ENCODE measurements around the gene CP. TPM values are rescaled to one million over a fixed set of nuclear protein-coding genes. Genes with fewer than 3 reads are reported as not detected.
"Not testable (repeated sequence)": the region's sequence is repeated elsewhere in the genome, so short reads cannot be mapped to it uniquely, and the experiment has no call there.

Gene CP
- total RNA-seq, 4 donors from 2014 or later, result 7.2 to 35.8 (median 13.0) TPM

- H3K4me3 ChIP-seq (ENCODE audit: low read depth, poor library complexity, severe bottlenecking), result no peak overlapping the region
- intact Hi-C loops (cut with DNase I; ENCODE audit: low total_unique reads), result no loop called here
- DNase-seq (ENCODE audit: low spot score in 2 of 2), result no peak
- 80 to 81% methylated on average over 6 of the region's 6 CpGs for WGBS, 2 donors
- TF ChIP-seq POLR2A (IDR thresholded peaks at IDR 0.05) (no peak), CTCF (IDR thresholded peaks at IDR 0.05) (no peak)
Observed at GRCh38 chr3:149247008-149247710, 25.5 kb upstream of the CP start.

- no peak for DNase-seq (ENCODE audit: low spot score in 2 of 2)
- TF ChIP-seq POLR2A (IDR thresholded peaks at IDR 0.05) (no peak), CTCF (IDR thresholded peaks at IDR 0.05) (no peak)
- H3K4me3 ChIP-seq (ENCODE audit: low read depth, poor library complexity, severe bottlenecking), result no peak overlapping the region
- intact Hi-C loops (cut with DNase I; ENCODE audit: low total_unique reads), result no loop called here
- 48 to 50% methylated on average over 3 of the region's 3 CpGs for WGBS, 2 donors
Observed at GRCh38 chr3:149245738-149246451, 24.3 kb upstream of the CP start.

GRCh38 chr3:149243540-149243939, 21.9 kb upstream of the CP start:
- no peak overlapping the region for H3K4me3 ChIP-seq (ENCODE audit: low read depth, poor library complexity, severe bottlenecking)
- no peak for DNase-seq (ENCODE audit: low spot score in 2 of 2)
- intact Hi-C loops (cut with DNase I; ENCODE audit: low total_unique reads), result no loop called here
- no peak for TF ChIP-seq CTCF (IDR thresholded peaks at IDR 0.05)

GRCh38 chr3:149239357-149239936, 17.8 kb upstream of the CP start:
- no peak overlapping the region for H3K4me3 ChIP-seq (ENCODE audit: low read depth, poor library complexity, severe bottlenecking)
- intact Hi-C loops (cut with DNase I; ENCODE audit: low total_unique reads), result no loop called here
- 88 to 90% methylated on average over 1 of the region's 1 CpG for WGBS, 2 donors
- DNase-seq (ENCODE audit: low spot score in 2 of 2), result no peak
- TF ChIP-seq CTCF (IDR thresholded peaks at IDR 0.05), result no peak
- TF ChIP-seq POLR2A (IDR thresholded peaks at IDR 0.05), result no peak

GRCh38 chr3:149238268-149238667, 16.6 kb upstream of the CP start:
- DNase-seq (ENCODE audit: low spot score in 2 of 2); intact Hi-C loops (cut with DNase I; ENCODE audit: low total_unique reads); H3K4me3 ChIP-seq (ENCODE audit: low read depth, poor library complexity, severe bottlenecking): not testable (repeated sequence)
- WGBS, 2 donors, result 92 to 93% methylated on average over 2 of the region's 2 CpGs

- DNase-seq (ENCODE audit: low spot score in 2 of 2), result no peak
- intact Hi-C loops (cut with DNase I; ENCODE audit: low total_unique reads), result no loop called here
Observed at GRCh38 chr3:149235599-149236424, 14.2 kb upstream of the CP start.

More at GRCh38 chr3:149235599-149236424, 14.2 kb upstream of the CP start:
- WGBS, 2 donors, result 70 to 93% methylated on average over 2 to 4 of the region's 4 CpGs
- no peak for TF ChIP-seq POLR2A (IDR thresholded peaks at IDR 0.05)
- no peak overlapping the region for H3K4me3 ChIP-seq (ENCODE audit: low read depth, poor library complexity, severe bottlenecking)

Measured in lower leg skin (tissue), 4 donors.